HCT116 (cell line): Measurements from ENCODE around the gene CFAP53. TPM values are rescaled to one million over a fixed set of nuclear protein-coding genes. Genes with fewer than 3 reads are reported as not detected.

Experiments
- ATAC-seq: fragments of 200-7000 bp; cut with Tn5 transposase; 2 replicates; pipeline ENCODE4 v1.9.1; 2020; ENCODE audit warnings: mild to moderate bottlenecking, moderate library complexity
- BruUV-seq: library from RNA; stranded (reverse); fragments of 400-500 nt; replicated peaks from 2 replicates; lab custom pipeline; 2021; lab: Mats Ljungman, UMichigan
- CTCF ChIA-PET: fragments of 300-600 bp; sonication (Branson Sonifier 250); formaldehyde crosslinking; loops from one replicate; lab custom pipeline; 2021; ENCODE audit warnings: antibody characterized with exemption; lab: Charles Lee
- POLR2A ChIA-PET: fragments of 300-600, 350-600 bp; sonication (Branson Sonifier 250); formaldehyde crosslinking; loops from one replicate; lab custom pipeline; 2021; ENCODE audit warnings: antibody characterized with exemption; lab: Charles Lee
- RAD21 ChIA-PET, 2 experiments: fragments of 300-600 bp; sonication (Branson Sonifier 250); formaldehyde crosslinking; loops; one replicate each; lab custom pipeline; 2023; ENCODE audit warnings: low total read pairs in 2 of 2; ENCODE audit not compliant: uncharacterized antibody in 2 of 2, unreplicated experiment in 2 of 2, low non-redundant PET in 1 of 2; lab: Charles Lee
- DNase-seq: peaks from one replicate; pipeline ENCODE4 v3.0.0-alpha.2; 2010; ENCODE audit warnings: low read depth, low spot score
- H2AFZ ChIP-seq: fragments of 200-600 bp; shearing (Covaris generic), sonication (generic); 2 replicates; pipeline ENCODE4 v1.6.1; 2017; ENCODE audit warnings: low read depth, mixed run types, mixed read lengths, antibody characterized with exemption, low read length; ENCODE audit not compliant: poor library complexity, severe bottlenecking
- H3K27ac ChIP-seq: 2 replicates; pipeline ENCODE4 v1.5.1; 2012; ENCODE audit warnings: low read depth, low read length
- H3K27me3 ChIP-seq: fragments of 200-600 bp; sonication (generic); 2 replicates; pipeline ENCODE4 v1.6.1; 2016; ENCODE audit warnings: mixed run types, low read length, mixed read lengths; ENCODE audit not compliant: insufficient read depth
- H3K36me3 ChIP-seq, 2 experiments: fragments of 200-500 bp in 1 of 2; fragments of 200-600 bp in 1 of 2; sonication (Bioruptor generic) in 1 of 2; sonication (generic) in 1 of 2; 2 replicates each; pipeline versions ENCODE4 v1.5.1 to v1.6.1; 2014 to 2016; ENCODE audit warnings: low read length in 2 of 2, inconsistent platforms in 1 of 2, mixed read lengths in 1 of 2, mixed run types in 1 of 2; ENCODE audit not compliant: insufficient read depth in 2 of 2, control insufficient read depth in 1 of 2
- H3K4me1 ChIP-seq, 2 experiments: fragments of 200-600 bp in 1 of 2; sonication (generic) in 1 of 2; 2 replicates each; pipeline versions ENCODE4 v1.5.1 to v1.6.1; 2012 to 2017; ENCODE audit warnings: low read length in 2 of 2, inconsistent platforms in 1 of 2, mild to moderate bottlenecking in 1 of 2, mixed read lengths in 1 of 2, mixed run types in 1 of 2, moderate library complexity in 1 of 2; ENCODE audit not compliant: insufficient read depth in 2 of 2, control insufficient read depth in 1 of 2
- H3K4me2 ChIP-seq: fragments of 200-600 bp; sonication (generic); 2 replicates; pipeline ENCODE4 v1.6.1; 2017; ENCODE audit warnings: mixed run types, low read length, mixed read lengths
- H3K4me3 ChIP-seq, 2 experiments: fragments of 200-600 bp in 1 of 2; sonication (generic) in 1 of 2; replicated peaks in 1 of 2; 2 replicates each; pipeline ENCODE4 v1.5.1; 2011 to 2016; ENCODE audit warnings: low read length in 2 of 2, control low read depth in 1 of 2, low read depth in 1 of 2, mild to moderate bottlenecking in 1 of 2, mixed read lengths in 1 of 2, mixed run types in 1 of 2
- H3K79me2 ChIP-seq: fragments of 200-600 bp; sonication (generic); 2 replicates; pipeline ENCODE4 v1.6.1; 2017; ENCODE audit warnings: mild to moderate bottlenecking, mixed run types, low read length, moderate library complexity, mixed read lengths; ENCODE audit not compliant: insufficient read depth
- H3K9ac ChIP-seq: fragments of 200-600 bp; sonication (generic); 2 replicates; pipeline ENCODE4 v1.6.1; 2016; ENCODE audit warnings: low read length, mixed read lengths
- H3K9me2 ChIP-seq: fragments of 200-600 bp; sonication (generic), shearing (Covaris generic); 2 replicates; pipeline ENCODE4 v1.6.1; 2017; ENCODE audit warnings: mixed run types, mild to moderate bottlenecking, moderate library complexity; ENCODE audit not compliant: insufficient read depth
- H3K9me3 ChIP-seq, 2 experiments: fragments of 200-500 bp in 1 of 2; fragments of 200-600 bp in 1 of 2; sonication (Bioruptor generic) in 1 of 2; sonication (generic) in 1 of 2; 2 replicates each; pipeline ENCODE4 v1.6.1; 2014 to 2017; ENCODE audit warnings: low read length in 2 of 2, mixed read lengths in 2 of 2, inconsistent platforms in 1 of 2, low read depth in 1 of 2, mild to moderate bottlenecking in 1 of 2, mixed run types in 1 of 2, moderate library complexity in 1 of 2; ENCODE audit not compliant: control insufficient read depth in 1 of 2, insufficient read depth in 1 of 2
- H4K20me1 ChIP-seq: fragments of 200-600 bp; sonication (generic), shearing (Covaris generic); 2 replicates; pipeline ENCODE4 v1.6.1; 2017; ENCODE audit warnings: mixed run types, mild to moderate bottlenecking, moderate library complexity; ENCODE audit not compliant: insufficient read depth
- CBX3 ChIP-seq: IDR thresholded peaks from 2 replicates; pipeline ENCODE4 v1.6.1; 2012; ENCODE audit warnings: low read depth
- CEBPB ChIP-seq: IDR thresholded peaks from 2 replicates; pipeline ENCODE4 v1.6.1; 2012; ENCODE audit warnings: low read depth
- ELF1 ChIP-seq: IDR thresholded peaks from 2 replicates; pipeline ENCODE4 v1.6.1; 2012; ENCODE audit warnings: low read depth, borderline replicate concordance
- EZH2 ChIP-seq: fragments of 200-600 bp; sonication (generic); IDR thresholded peaks from 2 replicates; pipeline ENCODE4 v1.6.1; 2017; ENCODE audit warnings: antibody characterized with exemption, mixed run types
- EZH2phosphoT487 ChIP-seq: fragments of 200-600 bp; IDR thresholded peaks from 2 replicates; pipeline ENCODE4 v1.6.1; 2018; ENCODE audit warnings: antibody characterized with exemption, borderline replicate concordance
- JUND ChIP-seq: IDR thresholded peaks from 2 replicates; pipeline ENCODE4 v1.6.1; 2012
- POLR2AphosphoS5 ChIP-seq: IDR thresholded peaks from 2 replicates; pipeline ENCODE4 v1.6.1; 2011; ENCODE audit warnings: mild to moderate bottlenecking, low read depth, low read length, moderate library complexity
- RAD21 ChIP-seq: IDR thresholded peaks from 2 replicates; pipeline ENCODE4 v1.6.1; 2012; ENCODE audit warnings: low read depth, mild to moderate bottlenecking
- SIN3A ChIP-seq: IDR thresholded peaks from 2 replicates; pipeline ENCODE4 v1.6.1; 2012; ENCODE audit warnings: low read depth
- SP1 ChIP-seq: IDR thresholded peaks from 2 replicates; pipeline ENCODE4 v1.6.1; 2012; ENCODE audit warnings: low read depth
- SRF ChIP-seq: IDR thresholded peaks from 2 replicates; pipeline ENCODE4 v1.6.1; 2012; ENCODE audit warnings: low read depth
- TCF7L2 ChIP-seq: IDR thresholded peaks from 2 replicates; pipeline ENCODE4 v1.7.0; 2011; ENCODE audit warnings: borderline replicate concordance, inconsistent platforms; ENCODE audit not compliant: insufficient read depth, insufficient read length; ENCODE audit errors: extremely low read depth
- YY1 ChIP-seq: IDR thresholded peaks from 2 replicates; pipeline ENCODE4 v1.6.1; 2011; ENCODE audit warnings: low read length, low read depth, moderate library complexity, mild to moderate bottlenecking; ENCODE audit not compliant: insufficient replicate concordance; ENCODE audit errors: extremely low read depth
- ZFX ChIP-seq: fragments of 450-650 bp; IDR thresholded peaks from 2 replicates; pipeline ENCODE4 v1.6.1; 2017
- ZNF274 ChIP-seq: fragments of 200-500 bp; sonication (Bioruptor generic); IDR thresholded peaks from 2 replicates; pipeline ENCODE4 v1.6.1; 2014; ENCODE audit warnings: mild to moderate bottlenecking, low read depth, low read length, inconsistent platforms
- intact Hi-C: fragments of 100-400 bp; cut with micrococcal nuclease; formaldehyde crosslinking; loops from 2 replicates; pipeline ENCODE4 v1.10.0; 2022
- total RNA-seq: library from RNA; stranded (reverse); gene quantifications from one replicate; pipeline ENCODE4 v1.2.1, GENCODE V29; 2021; ENCODE audit not compliant: unreplicated experiment
- TF ChIP-seq, protein P1 (sequence below): IDR thresholded peaks from 2 replicates; pipeline ENCODE4 v1.6.1; 2011; ENCODE audit warnings: mild to moderate bottlenecking, low read length, moderate library complexity; ENCODE audit not compliant: insufficient replicate concordance; ENCODE audit errors: extremely low read depth
- TF ChIP-seq, protein P2 (sequence below): IDR thresholded peaks from 2 replicates; pipeline ENCODE4 v1.6.1; 2012
- TF ChIP-seq, protein P3 (sequence below): IDR thresholded peaks from 2 replicates; pipeline ENCODE4 v1.6.1; 2012
- TF ChIP-seq, protein P4 (sequence below): IDR thresholded peaks from 2 replicates; pipeline ENCODE4 v1.6.1; 2012; ENCODE audit warnings: low read depth

CFAP53 gene
- total RNA-seq, 1 experiment from 2014 or later, result 1.1 TPM

DNA sequence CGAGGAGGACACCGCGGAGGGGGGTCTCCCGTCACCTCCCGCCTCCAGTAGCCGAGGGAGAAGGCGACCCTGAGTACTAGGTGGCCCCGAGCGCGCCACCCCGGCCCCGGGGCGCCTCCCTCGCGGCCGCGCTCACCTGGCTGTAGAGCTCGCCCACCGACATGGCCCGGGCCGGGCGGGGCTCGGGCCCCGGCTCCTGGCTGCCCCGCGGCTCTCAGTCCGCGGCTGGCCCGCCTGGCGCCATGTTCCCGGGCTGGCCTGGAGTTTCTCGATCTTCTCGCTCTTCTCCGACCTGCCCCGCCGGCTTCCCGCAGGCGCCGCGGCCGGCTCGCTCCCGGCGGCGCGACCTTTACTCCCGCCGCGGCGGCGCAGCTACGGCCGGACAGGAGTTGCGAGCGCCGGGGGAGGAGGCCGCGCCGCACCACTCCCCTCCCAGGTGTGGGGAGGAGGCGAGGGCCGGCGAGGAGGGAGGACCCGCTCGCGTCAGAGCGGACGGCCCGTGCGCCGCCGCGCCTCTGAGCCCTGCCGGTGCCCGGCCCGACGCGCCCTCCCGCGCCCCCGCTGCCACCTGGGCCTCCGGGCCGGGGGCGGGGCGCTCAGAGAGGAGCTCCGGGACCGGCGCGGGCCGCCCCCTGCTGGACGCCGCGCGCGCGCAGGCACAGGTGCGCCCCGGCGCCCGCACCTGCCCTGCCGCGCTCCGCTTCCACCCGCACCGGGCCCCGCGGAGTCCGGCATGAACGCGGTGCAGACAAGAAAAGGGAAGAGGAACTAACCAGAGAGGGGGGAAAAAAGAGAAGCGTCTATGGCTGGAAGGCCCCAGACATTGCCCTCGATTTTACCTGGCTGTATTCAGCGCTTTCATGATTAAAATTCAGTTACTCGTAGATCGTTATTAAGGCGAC is 71.4 kb downstream of the CFAP53 start, which contains the start of gene MYO5B:
Gene MYO5B, minus strand, starts transcription at position 517 of the 902 bp plus-strand sequence. Its CDS starts 354 bp downstream, at position 163.
- peak within 1 kb of the TSS; percentile 55; the same call in 1 of the 2 replicates for H3K27ac ChIP-seq
- ATAC-seq, result peak; percentile 94
- H3K79me2 ChIP-seq, result no peaks in the 10 kb centered on the region
- ChIA-PET RAD21 (interaction anchor here (0.6 to 0.9 kb wide), 2 partner anchors 12 to 550 kb away, joined by 3 to 4 read pairs; no protein-coding TSS in a partner anchor), CTCF (interaction anchor here (0.6 to 3.1 kb wide), 7 partner anchors 9 to 333 kb away, joined by 3 to 20 read pairs (median 5); no protein-coding TSS in a partner anchor), POLR2A (no interaction called here)
- peaks cover 6 to 21% of the 10 kb centered on the region in 2 experiments; a peak in 1 of 4 replicates for H3K4me1 ChIP-seq
- peak within 1 kb of the TSS; percentile 70 for H2AFZ ChIP-seq
- no peaks in the 10 kb centered on the region for H3K27me3 ChIP-seq
- no peaks in the 10 kb centered on the region for H4K20me1 ChIP-seq
- H3K9ac ChIP-seq, result peak within 1 kb of the TSS; percentile 64
- BruUV-seq, result no TSS peak
- H3K4me3 ChIP-seq, result peak within 1 kb of the TSS; percentile 65 to 71
- peak; percentile 42 for DNase-seq
- intact Hi-C loops, result loop anchor here (1.0 kb wide), 1 partner anchor 138 kb away; no protein-coding TSS in a partner anchor
- no peaks in the 10 kb centered on the region for H3K36me3 ChIP-seq
- no peaks in the 10 kb centered on the region for H3K9me2 ChIP-seq
- H3K4me2 ChIP-seq, result peak within 1 kb of the TSS; percentile 91
- no peaks in the 10 kb centered on the region for H3K9me3 ChIP-seq
- TF ChIP-seq ELF1, result no peak
- TF ChIP-seq, protein P1, sequence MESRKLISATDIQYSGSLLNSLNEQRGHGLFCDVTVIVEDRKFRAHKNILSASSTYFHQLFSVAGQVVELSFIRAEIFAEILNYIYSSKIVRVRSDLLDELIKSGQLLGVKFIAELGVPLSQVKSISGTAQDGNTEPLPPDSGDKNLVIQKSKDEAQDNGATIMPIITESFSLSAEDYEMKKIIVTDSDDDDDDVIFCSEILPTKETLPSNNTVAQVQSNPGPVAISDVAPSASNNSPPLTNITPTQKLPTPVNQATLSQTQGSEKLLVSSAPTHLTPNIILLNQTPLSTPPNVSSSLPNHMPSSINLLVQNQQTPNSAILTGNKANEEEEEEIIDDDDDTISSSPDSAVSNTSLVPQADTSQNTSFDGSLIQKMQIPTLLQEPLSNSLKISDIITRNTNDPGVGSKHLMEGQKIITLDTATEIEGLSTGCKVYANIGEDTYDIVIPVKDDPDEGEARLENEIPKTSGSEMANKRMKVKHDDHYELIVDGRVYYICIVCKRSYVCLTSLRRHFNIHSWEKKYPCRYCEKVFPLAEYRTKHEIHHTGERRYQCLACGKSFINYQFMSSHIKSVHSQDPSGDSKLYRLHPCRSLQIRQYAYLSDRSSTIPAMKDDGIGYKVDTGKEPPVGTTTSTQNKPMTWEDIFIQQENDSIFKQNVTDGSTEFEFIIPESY, result no peak
- TF ChIP-seq TCF7L2, result peak; percentile 63
- TF ChIP-seq, protein P2, sequence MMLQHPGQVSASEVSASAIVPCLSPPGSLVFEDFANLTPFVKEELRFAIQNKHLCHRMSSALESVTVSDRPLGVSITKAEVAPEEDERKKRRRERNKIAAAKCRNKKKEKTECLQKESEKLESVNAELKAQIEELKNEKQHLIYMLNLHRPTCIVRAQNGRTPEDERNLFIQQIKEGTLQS, result no peak
- TF ChIP-seq YY1, result no peak
- peak; percentile 50 for TF ChIP-seq RAD21
- peak; percentile 81 for TF ChIP-seq ZFX
- TF ChIP-seq POLR2AphosphoS5, result peak; percentile 65
- no peak for TF ChIP-seq JUND
- TF ChIP-seq, protein P3, sequence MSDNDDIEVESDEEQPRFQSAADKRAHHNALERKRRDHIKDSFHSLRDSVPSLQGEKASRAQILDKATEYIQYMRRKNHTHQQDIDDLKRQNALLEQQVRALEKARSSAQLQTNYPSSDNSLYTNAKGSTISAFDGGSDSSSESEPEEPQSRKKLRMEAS, result no peak
- TF ChIP-seq SRF, result no peak
- no peak for TF ChIP-seq CBX3
- TF ChIP-seq, protein P4, sequence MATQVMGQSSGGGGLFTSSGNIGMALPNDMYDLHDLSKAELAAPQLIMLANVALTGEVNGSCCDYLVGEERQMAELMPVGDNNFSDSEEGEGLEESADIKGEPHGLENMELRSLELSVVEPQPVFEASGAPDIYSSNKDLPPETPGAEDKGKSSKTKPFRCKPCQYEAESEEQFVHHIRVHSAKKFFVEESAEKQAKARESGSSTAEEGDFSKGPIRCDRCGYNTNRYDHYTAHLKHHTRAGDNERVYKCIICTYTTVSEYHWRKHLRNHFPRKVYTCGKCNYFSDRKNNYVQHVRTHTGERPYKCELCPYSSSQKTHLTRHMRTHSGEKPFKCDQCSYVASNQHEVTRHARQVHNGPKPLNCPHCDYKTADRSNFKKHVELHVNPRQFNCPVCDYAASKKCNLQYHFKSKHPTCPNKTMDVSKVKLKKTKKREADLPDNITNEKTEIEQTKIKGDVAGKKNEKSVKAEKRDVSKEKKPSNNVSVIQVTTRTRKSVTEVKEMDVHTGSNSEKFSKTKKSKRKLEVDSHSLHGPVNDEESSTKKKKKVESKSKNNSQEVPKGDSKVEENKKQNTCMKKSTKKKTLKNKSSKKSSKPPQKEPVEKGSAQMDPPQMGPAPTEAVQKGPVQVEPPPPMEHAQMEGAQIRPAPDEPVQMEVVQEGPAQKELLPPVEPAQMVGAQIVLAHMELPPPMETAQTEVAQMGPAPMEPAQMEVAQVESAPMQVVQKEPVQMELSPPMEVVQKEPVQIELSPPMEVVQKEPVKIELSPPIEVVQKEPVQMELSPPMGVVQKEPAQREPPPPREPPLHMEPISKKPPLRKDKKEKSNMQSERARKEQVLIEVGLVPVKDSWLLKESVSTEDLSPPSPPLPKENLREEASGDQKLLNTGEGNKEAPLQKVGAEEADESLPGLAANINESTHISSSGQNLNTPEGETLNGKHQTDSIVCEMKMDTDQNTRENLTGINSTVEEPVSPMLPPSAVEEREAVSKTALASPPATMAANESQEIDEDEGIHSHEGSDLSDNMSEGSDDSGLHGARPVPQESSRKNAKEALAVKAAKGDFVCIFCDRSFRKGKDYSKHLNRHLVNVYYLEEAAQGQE, result no peak
- no peak for TF ChIP-seq EZH2phosphoT487
- TF ChIP-seq CEBPB, result no peak
- TF ChIP-seq ZNF274, result no peak
- TF ChIP-seq SP1, result no peak
- no peak for TF ChIP-seq SIN3A
- no peak for TF ChIP-seq EZH2
